Mesendoderm (in vitro differentiated cells): ENCODE measurements around the gene PGM2L1.
A peak's percentile ranks its signal among the peaks of the same experiment; 100 is the strongest.
"Not testable (repeated sequence)": the region's sequence is repeated elsewhere in the genome, so short reads cannot be mapped to it uniquely, and the experiment has no call there.

ENCODE experiments used
- DNase-seq: peaks from one replicate; pipeline ENCODE4 v3.0.0; 2013
- H2AK5ac ChIP-seq: 2 replicates; pipeline ENCODE4 v1.6.1; 2013; ENCODE audit warnings: low read length, inconsistent platforms
- H2BK120ac ChIP-seq: 2 replicates; pipeline ENCODE4 v1.6.1; 2013; ENCODE audit warnings: low read depth, mild to moderate bottlenecking, low read length, moderate library complexity, mixed read lengths
- H2BK15ac ChIP-seq: replicated peaks from 2 replicates; pipeline ENCODE4 v1.6.1; 2013; ENCODE audit warnings: low read depth, mild to moderate bottlenecking, moderate library complexity
- H2BK5ac ChIP-seq: 2 replicates; pipeline ENCODE4 v1.6.1; 2013; ENCODE audit warnings: low read length, inconsistent platforms
- H3K18ac ChIP-seq: 2 replicates; pipeline ENCODE4 v1.6.1; 2013; ENCODE audit warnings: mild to moderate bottlenecking, low read length, mixed read lengths
- H3K23ac ChIP-seq: one replicate; pipeline ENCODE4 v1.6.1; 2013; ENCODE audit warnings: low read length
- H3K27ac ChIP-seq: 2 replicates; pipeline ENCODE4 v1.5.1; 2013; ENCODE audit warnings: low read depth, mild to moderate bottlenecking, inconsistent platforms, low read length, moderate library complexity
- H3K27me3 ChIP-seq: 2 replicates; pipeline ENCODE4 v1.6.1; 2013; ENCODE audit warnings: low read length, control low read depth, mild to moderate bottlenecking, inconsistent platforms; ENCODE audit not compliant: insufficient read depth, poor library complexity
- H3K36me3 ChIP-seq: 2 replicates; pipeline ENCODE4 v1.6.1; 2013; ENCODE audit warnings: low read length, inconsistent platforms; ENCODE audit not compliant: control insufficient read depth, insufficient read depth
- H3K4ac ChIP-seq: one replicate; pipeline ENCODE4 v1.6.1; 2013; ENCODE audit warnings: low read depth, mild to moderate bottlenecking, low read length, moderate library complexity
- H3K4me1 ChIP-seq: 2 replicates; pipeline ENCODE4 v1.6.1; 2013; ENCODE audit warnings: low read depth, low read length, inconsistent platforms; ENCODE audit not compliant: control insufficient read depth
- H3K4me2 ChIP-seq: 2 replicates; pipeline ENCODE4 v1.6.1; 2013; ENCODE audit warnings: low read length
- H3K4me3 ChIP-seq: 2 replicates; pipeline ENCODE4 v1.5.1; 2013; ENCODE audit warnings: mild to moderate bottlenecking, low read length
- H3K56ac ChIP-seq: one replicate; pipeline ENCODE4 v1.6.1; 2013; ENCODE audit warnings: low read length
- H3K79me1 ChIP-seq: 2 replicates; pipeline ENCODE4 v1.6.1; 2013; ENCODE audit warnings: low read length, inconsistent platforms
- H3K79me2 ChIP-seq: 2 replicates; pipeline ENCODE4 v1.6.1; 2013; ENCODE audit warnings: mild to moderate bottlenecking, low read length; ENCODE audit not compliant: control insufficient read depth, insufficient read depth
- H3K9ac ChIP-seq: 2 replicates; pipeline ENCODE4 v1.6.1; 2013; ENCODE audit warnings: low read length, inconsistent platforms
- H4K5ac ChIP-seq: one replicate; pipeline ENCODE4 v1.6.1; 2013; ENCODE audit warnings: low read length
- H4K8ac ChIP-seq: one replicate; pipeline ENCODE4 v1.6.1; 2013; ENCODE audit warnings: low read depth, mild to moderate bottlenecking, control low read depth, low read length, moderate library complexity
- WGBS: extraction: QIAGEN DNeasy Blood & Tissue Kit; methylation state at CpG from one replicate; pipeline ENCODE4 v1.1.7; 2013; ENCODE audit warnings: low lambda C conversion rate, missing lambda C conversion rate; ENCODE audit not compliant: insufficient coverage; ENCODE audit errors: extremely low coverage; 5-methylcytosine and 5-hydroxymethylcytosine counted together

The PGM2L1 gene

DNA sequence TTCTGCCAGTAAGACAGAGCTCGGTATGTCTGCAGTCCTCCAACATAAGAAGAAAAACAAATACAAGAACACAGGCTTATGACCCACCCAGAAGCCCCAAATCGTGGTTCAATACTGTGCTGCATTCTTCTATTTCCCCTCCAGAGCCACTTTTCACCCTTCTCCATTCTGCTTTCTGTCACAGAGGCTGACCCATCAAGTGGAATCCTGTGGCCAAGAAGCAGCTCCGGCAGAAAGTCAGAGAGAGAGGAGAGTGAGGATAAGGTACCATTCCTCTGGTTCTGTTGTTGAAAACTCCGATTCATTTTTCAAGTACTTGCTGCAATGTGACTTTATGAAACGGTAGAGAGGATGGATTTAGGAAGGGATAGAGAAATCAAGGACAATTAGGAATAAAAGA lies 30.4 kb downstream of the PGM2L1 start:
- Histone ChIP-seq H3K23ac (no peak overlapping the region), H3K4me2 (no peak overlapping the region), H4K5ac (no peak overlapping the region), H2BK120ac (no peak overlapping the region), H3K4ac (no peak overlapping the region), H3K4me1 (no peaks in the 10 kb centered on the region), H3K27me3 (no peaks in the 10 kb centered on the region), H3K9ac (no peak overlapping the region), H2AK5ac (no peak overlapping the region), H4K8ac (no peak overlapping the region), H3K79me1 (no peaks in the 10 kb centered on the region), H3K56ac (no peak overlapping the region), H2BK5ac (no peak overlapping the region), H2BK15ac (no peak overlapping the region), H3K36me3 (no peaks in the 10 kb centered on the region), H3K27ac (no peak overlapping the region), H3K79me2 (no peaks in the 10 kb centered on the region), H3K4me3 (no peak overlapping the region), H3K18ac (no peak overlapping the region)
- DNase-seq = no peak
- WGBS = no CpG with 5 or more reads among the region's 5 CpGs

- H2BK120ac ChIP-seq = no peak overlapping the region
- H3K56ac ChIP-seq = no peak overlapping the region
- no peak overlapping the region for H2BK15ac ChIP-seq
- DNase-seq = peak; percentile 83
- H3K36me3 ChIP-seq = no peaks in the 10 kb centered on the region
- no peak overlapping the region for H4K8ac ChIP-seq
- H3K4me1 ChIP-seq = no peaks in the 10 kb centered on the region
- H3K18ac ChIP-seq = no peak overlapping the region
- no CpG with 5 or more reads among the region's 2 CpGs for WGBS
- no peak overlapping the region for H3K4me3 ChIP-seq
- no peak overlapping the region for H3K23ac ChIP-seq
- H3K4me2 ChIP-seq = no peak overlapping the region
- H4K5ac ChIP-seq = no peak overlapping the region
- H2BK5ac ChIP-seq = no peak overlapping the region
- H3K79me2 ChIP-seq = no peaks in the 10 kb centered on the region
- H3K4ac ChIP-seq = no peak overlapping the region
- H3K27me3 ChIP-seq = no peaks in the 10 kb centered on the region
- H3K9ac ChIP-seq = no peak overlapping the region
- H3K79me1 ChIP-seq = no peaks in the 10 kb centered on the region
- no peak overlapping the region for H2AK5ac ChIP-seq
- no peak overlapping the region for H3K27ac ChIP-seq
These were observed 31.7 kb downstream of the PGM2L1 start for GRCh38 chr11:74366576-74366975.

DNA sequence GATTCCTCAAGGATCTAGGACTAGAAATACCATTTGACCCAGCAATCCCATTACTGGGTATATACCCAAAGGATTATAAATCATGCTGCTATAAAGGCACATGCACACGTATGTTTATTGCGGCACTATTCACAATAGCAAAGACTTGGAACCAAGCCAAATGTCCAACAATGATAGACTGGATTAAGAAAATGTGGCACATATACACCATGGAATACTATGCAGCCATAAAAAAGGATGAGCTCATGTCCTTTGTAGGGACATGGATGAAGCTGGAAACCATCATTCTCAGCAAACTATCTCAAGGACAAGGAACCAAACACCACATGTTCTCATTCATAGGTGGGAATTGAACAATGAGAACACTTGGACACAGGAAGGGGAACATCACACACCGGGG lies 32.4 kb downstream of the PGM2L1 start:
- not testable (repeated sequence) for H3K4me1 ChIP-seq, H3K27me3 ChIP-seq, H3K4ac ChIP-seq, H2AK5ac ChIP-seq, H3K56ac ChIP-seq, H3K79me2 ChIP-seq, H2BK15ac ChIP-seq, H2BK5ac ChIP-seq, H2BK120ac ChIP-seq, H3K23ac ChIP-seq, H3K79me1 ChIP-seq, DNase-seq, H4K5ac ChIP-seq, H3K4me2 ChIP-seq, H4K8ac ChIP-seq, H3K27ac ChIP-seq, H3K9ac ChIP-seq, H3K36me3 ChIP-seq, H3K4me3 ChIP-seq, H3K18ac ChIP-seq
- WGBS = no CpG with 5 or more reads among the region's 3 CpGs

- Histone ChIP-seq H3K27ac (no peak overlapping the region), H2BK120ac (no peak overlapping the region), H3K27me3 (no peaks in the 10 kb centered on the region), H3K4me2 (no peak overlapping the region), H3K79me2 (no peaks in the 10 kb centered on the region), H4K5ac (no peak overlapping the region), H4K8ac (no peak overlapping the region), H3K4ac (no peak overlapping the region), H3K79me1 (no peaks in the 10 kb centered on the region), H3K56ac (no peak overlapping the region), H3K4me3 (no peak overlapping the region), H3K36me3 (no peaks in the 10 kb centered on the region), H2AK5ac (no peak overlapping the region), H3K4me1 (no peaks in the 10 kb centered on the region), H3K18ac (no peak overlapping the region), H2BK5ac (no peak overlapping the region), H3K9ac (no peak overlapping the region), H3K23ac (no peak overlapping the region), H2BK15ac (no peak overlapping the region)
- no peak for DNase-seq
- WGBS = no CpG with 5 or more reads among the region's 1 CpG
These were observed 40.8 kb downstream of the PGM2L1 start for GRCh38 chr11:74357449-74357848.

DNA sequence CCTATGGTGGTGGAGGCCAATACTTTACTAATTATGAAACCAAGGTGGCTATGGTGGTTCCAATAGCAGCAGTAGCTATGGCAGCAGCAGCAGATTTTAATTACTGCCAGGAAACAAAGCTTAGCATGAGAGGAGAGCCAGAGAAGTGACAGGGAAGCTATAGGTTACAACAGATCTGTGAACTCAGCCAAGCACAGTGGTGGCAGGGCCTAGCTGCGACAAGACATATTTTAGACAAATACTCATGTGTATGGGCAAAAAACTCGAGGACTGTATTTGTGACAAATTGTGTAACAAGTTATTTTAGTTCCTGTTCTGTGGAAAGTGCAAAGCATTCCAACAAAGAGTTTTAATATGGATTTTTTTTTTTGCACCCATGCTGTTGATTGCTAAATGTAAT lies 42.6 kb downstream of the PGM2L1 start:
- no peak overlapping the region for H4K8ac ChIP-seq
- WGBS = no CpG with 5 or more reads among the region's 2 CpGs
- no peaks in the 10 kb centered on the region for H3K36me3 ChIP-seq
- no peak overlapping the region for H2AK5ac ChIP-seq
- H3K56ac ChIP-seq = no peak overlapping the region
- no peak overlapping the region for H2BK15ac ChIP-seq
- no peaks in the 10 kb centered on the region for H3K27me3 ChIP-seq
- H3K9ac ChIP-seq = no peak overlapping the region
- no peak overlapping the region for H3K4me3 ChIP-seq
- H4K5ac ChIP-seq = no peak overlapping the region
- DNase-seq = no peak
- H3K4me1 ChIP-seq = no peaks in the 10 kb centered on the region
- H2BK5ac ChIP-seq = no peak overlapping the region
- H3K4me2 ChIP-seq = no peak overlapping the region
- H3K23ac ChIP-seq = no peak overlapping the region
- H2BK120ac ChIP-seq = no peak overlapping the region
- H3K79me2 ChIP-seq = no peaks in the 10 kb centered on the region
- H3K4ac ChIP-seq = no peak overlapping the region
- H3K27ac ChIP-seq = no peak overlapping the region
- H3K18ac ChIP-seq = no peak overlapping the region
- no peaks in the 10 kb centered on the region for H3K79me1 ChIP-seq

DNA sequence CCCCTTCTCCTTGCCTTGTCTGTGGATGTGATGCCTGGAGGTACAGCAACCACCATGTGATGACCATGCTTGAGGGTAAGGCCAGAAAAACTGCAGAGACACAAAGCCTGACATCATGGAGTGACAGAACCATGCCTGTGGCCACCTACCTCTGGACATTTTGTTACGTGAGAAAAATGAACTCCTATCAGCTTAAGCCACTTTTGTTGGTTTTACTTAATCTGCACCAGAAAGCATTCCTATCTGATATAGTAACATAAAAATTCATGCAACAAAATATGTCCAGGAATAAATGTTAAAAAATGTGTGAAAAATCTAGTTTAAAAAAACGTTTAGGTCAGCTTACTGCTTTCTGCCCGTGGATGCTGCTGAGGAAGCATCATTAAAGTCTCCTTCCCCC lies 44.2 kb downstream of the PGM2L1 start:
- Histone ChIP-seq H3K79me1 (no peaks in the 10 kb centered on the region), H4K8ac (no peak overlapping the region), H3K27me3 (no peaks in the 10 kb centered on the region), H2BK15ac (no peak overlapping the region), H3K27ac (no peak overlapping the region), H3K4me2 (no peak overlapping the region), H3K9ac (no peak overlapping the region), H3K4me1 (no peaks in the 10 kb centered on the region), H3K4me3 (no peak overlapping the region), H3K18ac (no peak overlapping the region), H3K23ac (no peak overlapping the region), H3K79me2 (no peaks in the 10 kb centered on the region), H2BK120ac (no peak overlapping the region), H2AK5ac (no peak overlapping the region), H4K5ac (no peak overlapping the region), H3K56ac (no peak overlapping the region), H3K36me3 (no peaks in the 10 kb centered on the region), H2BK5ac (no peak overlapping the region), H3K4ac (no peak overlapping the region)
- WGBS = no CpG with 5 or more reads among the region's 3 CpGs
- no peak for DNase-seq
